ENCODE results near the gene NEDD9. TPM values are rescaled to one million over a fixed set of nuclear protein-coding genes. Genes with fewer than 3 reads are reported as not detected.

Gene NEDD9
- total and polyA plus RNA-seq, 2 donors, result 25.7 to 49.5 TPM

- H3K27ac ChIP-seq (ENCODE audit: low read depth), result no peak overlapping the region
- DNase-seq (ENCODE audit: extremely low spot score), result no peak
- WGBS, result 69% methylated on average over 4 of the region's 4 CpGs
- peaks cover 2% of the 10 kb centered on the region for H3K36me3 ChIP-seq (ENCODE audit: insufficient read depth)
- no peaks in the 10 kb centered on the region for H3K4me1 ChIP-seq (ENCODE audit: insufficient read depth)
- H3K4me3 ChIP-seq (ENCODE audit: low read depth, low read length), result no peak overlapping the region
Measured at GRCh38 chr6:11201772-11202512, 30.5 kb downstream of the NEDD9 start.

DNA sequence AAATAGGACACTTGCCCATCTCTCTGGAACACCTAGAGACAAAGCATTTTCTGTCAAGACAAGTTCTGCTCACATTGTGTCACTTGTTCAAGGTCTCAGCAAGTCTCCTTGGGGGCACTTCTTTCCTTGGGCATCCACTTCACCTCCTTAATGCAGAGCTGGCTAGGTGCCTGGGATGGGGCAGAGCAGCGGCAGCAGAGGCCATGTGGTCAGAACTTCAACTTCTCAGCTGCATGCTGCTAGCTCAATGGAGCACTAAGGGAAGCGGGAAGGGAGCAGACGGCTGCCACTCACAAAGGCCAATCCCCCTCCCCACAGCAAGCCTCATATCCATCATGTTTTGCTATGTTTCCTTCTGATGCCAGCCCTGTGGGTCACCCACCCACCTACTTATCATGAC, 31.5 kb downstream of the NEDD9 start:
- Histone ChIP-seq H3K36me3 (ENCODE audit: insufficient read depth) (peaks cover 2% of the 10 kb centered on the region), H3K4me1 (ENCODE audit: insufficient read depth) (no peaks in the 10 kb centered on the region), H3K27ac (ENCODE audit: low read depth) (no peak overlapping the region), H3K4me3 (ENCODE audit: low read depth, low read length) (no peak overlapping the region)
- 65% methylated on average over 3 of the region's 3 CpGs for WGBS
- DNase-seq (ENCODE audit: extremely low spot score), result no peak

DNA sequence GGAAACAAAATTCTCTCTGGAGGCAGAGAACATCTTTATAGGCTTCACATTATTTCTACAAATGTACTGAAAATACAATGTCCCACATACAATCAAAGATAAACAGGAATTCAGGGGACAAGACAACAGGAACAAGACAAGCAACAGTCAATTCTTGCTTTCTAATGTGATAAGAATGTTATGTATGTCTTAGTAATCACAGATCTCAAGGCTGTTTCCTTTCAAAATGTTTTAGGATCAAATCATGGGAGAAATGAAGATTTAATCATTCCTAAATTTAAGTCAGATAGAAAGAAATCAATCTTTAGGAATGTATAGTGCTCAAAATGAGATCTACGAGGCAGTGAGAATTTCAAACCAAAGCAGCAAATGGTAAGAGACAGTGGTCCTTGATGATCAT, 32.1 kb downstream of the NEDD9 start:
- no peak for DNase-seq (ENCODE audit: extremely low spot score)
- H3K4me1 ChIP-seq (ENCODE audit: insufficient read depth), result no peaks in the 10 kb centered on the region

DNA sequence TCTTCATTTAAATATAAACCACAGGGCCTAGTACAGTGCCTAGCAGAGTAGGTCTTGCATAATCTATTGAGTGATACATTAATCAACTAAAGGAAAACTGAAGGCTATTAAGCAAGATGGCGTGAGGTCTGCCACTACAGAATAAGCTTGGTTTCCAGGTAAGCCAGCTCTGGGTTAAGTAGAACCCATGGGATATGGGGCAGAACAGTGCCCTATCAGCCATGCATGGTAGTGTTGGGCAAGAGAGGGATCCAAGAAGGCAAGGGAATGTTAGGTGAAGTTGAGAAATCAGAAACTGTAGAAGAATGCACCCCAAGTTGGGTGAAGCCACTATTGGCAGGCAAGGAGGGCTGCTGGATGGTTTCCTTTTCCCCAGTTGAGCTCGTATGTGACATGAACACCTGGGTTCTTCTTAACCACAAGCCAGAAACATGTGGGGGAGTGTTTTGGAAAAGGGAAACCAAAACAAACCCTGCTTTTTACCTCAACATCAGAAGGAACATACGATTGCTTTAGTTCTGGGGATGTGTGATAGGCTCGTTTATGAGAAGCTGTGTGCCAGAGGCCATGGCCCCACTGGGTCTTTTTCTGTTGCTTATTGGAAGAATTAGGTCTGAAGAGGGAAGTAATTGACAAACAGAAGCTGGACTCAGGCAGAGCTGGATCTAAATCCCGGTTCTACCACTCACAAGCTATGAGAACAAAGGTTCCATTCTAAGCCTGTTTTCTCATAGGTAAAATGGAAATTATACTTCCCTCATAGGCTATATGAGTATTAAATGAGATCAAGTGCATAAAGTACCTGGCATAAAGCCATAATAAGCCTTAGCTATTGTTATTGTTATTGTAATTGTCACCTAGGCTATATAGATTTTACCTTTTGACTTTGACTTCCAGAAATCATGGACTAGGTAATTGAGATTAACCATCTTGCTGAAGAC, 33.5 kb downstream of the NEDD9 start:
- peaks cover 2% of the 10 kb centered on the region for H3K36me3 ChIP-seq (ENCODE audit: insufficient read depth)
- no peak for DNase-seq (ENCODE audit: extremely low spot score)
- 89% methylated on average over 5 of the region's 5 CpGs for WGBS
- H3K4me1 ChIP-seq (ENCODE audit: insufficient read depth), result no peaks in the 10 kb centered on the region
- H3K27ac ChIP-seq (ENCODE audit: low read depth), result no peak overlapping the region
- no peak overlapping the region for H3K4me3 ChIP-seq (ENCODE audit: low read depth, low read length)

More for the DNA sequence above, 32.1 kb downstream of the NEDD9 start:
- WGBS, result 92% methylated on average over 1 of the region's 1 CpG
- Histone ChIP-seq H3K27ac (ENCODE audit: low read depth) (no peak overlapping the region), H3K36me3 (ENCODE audit: insufficient read depth) (peaks cover 2% of the 10 kb centered on the region), H3K4me3 (ENCODE audit: low read depth, low read length) (no peak overlapping the region)

GRCh38 chr6:11197850-11198249, 34.6 kb downstream of the NEDD9 start:
- WGBS, result 97% methylated on average over 8 of the region's 8 CpGs
- no peaks in the 10 kb centered on the region for H3K4me1 ChIP-seq (ENCODE audit: insufficient read depth)
- no peak overlapping the region for H3K4me3 ChIP-seq (ENCODE audit: low read depth, low read length)
- peaks cover 2% of the 10 kb centered on the region for H3K36me3 ChIP-seq (ENCODE audit: insufficient read depth)
- DNase-seq (ENCODE audit: extremely low spot score), result no peak
- H3K27ac ChIP-seq (ENCODE audit: low read depth), result no peak overlapping the region

- no peaks in the 10 kb centered on the region for H3K36me3 ChIP-seq (ENCODE audit: insufficient read depth)
- H3K27ac ChIP-seq (ENCODE audit: low read depth), result no peak overlapping the region
- no peak for DNase-seq (ENCODE audit: extremely low spot score)
- H3K4me3 ChIP-seq (ENCODE audit: low read depth, low read length), result no peak overlapping the region
- H3K4me1 ChIP-seq (ENCODE audit: insufficient read depth), result no peaks in the 10 kb centered on the region
- WGBS, result 36% methylated on average over 3 of the region's 3 CpGs
Measured at GRCh38 chr6:11197175-11197536, 35.3 kb downstream of the NEDD9 start.

DNA sequence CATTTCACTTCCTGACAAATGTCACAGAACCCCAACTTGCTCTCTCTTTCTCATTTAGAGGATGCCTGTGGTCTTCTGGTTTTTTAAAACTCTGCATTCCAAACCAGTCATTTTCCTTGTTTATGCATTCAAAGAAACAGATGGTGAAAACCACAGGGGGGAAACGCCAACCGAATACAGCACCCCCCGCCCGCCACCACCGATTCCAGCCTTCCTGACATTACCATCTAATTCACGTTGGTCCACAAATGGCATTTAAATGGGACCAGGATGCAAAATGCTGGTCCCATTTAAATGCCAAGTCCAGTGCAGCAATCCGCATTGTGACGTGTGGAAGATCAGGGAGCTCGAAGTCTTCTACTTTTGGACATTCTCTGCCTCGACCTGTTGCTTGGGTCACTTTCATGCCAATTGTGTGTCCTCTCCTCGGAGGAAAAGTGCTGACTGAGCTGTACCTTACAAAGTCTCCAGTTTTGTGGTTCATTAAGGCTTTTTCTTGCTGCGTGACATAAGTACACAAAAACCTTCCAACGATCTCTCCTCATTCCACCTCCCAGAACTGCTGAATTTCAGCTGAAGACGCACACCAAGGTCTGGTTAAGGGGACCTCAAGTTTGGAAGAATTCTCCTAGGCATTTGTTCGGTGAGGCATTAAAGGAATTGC, 35.8 kb downstream of the NEDD9 start:
- no peak overlapping the region for H3K27ac ChIP-seq (ENCODE audit: low read depth)
- no peak overlapping the region for H3K4me3 ChIP-seq (ENCODE audit: low read depth, low read length)
- no peaks in the 10 kb centered on the region for H3K36me3 ChIP-seq (ENCODE audit: insufficient read depth)
- H3K4me1 ChIP-seq (ENCODE audit: insufficient read depth), result no peaks in the 10 kb centered on the region
- no peak for DNase-seq (ENCODE audit: extremely low spot score)
- WGBS, result 66% methylated on average over 15 of the region's 15 CpGs

- no peak for DNase-seq (ENCODE audit: extremely low spot score)
- Histone ChIP-seq H3K36me3 (ENCODE audit: insufficient read depth) (no peaks in the 10 kb centered on the region), H3K4me1 (ENCODE audit: insufficient read depth) (no peaks in the 10 kb centered on the region), H3K27ac (ENCODE audit: low read depth) (no peak overlapping the region), H3K4me3 (ENCODE audit: low read depth, low read length) (no peak overlapping the region)
- WGBS, result 68% methylated on average over 12 of the region's 12 CpGs
Measured at GRCh38 chr6:11194356-11195218, 37.9 kb downstream of the NEDD9 start.

- H3K27ac ChIP-seq (ENCODE audit: low read depth), result no peak overlapping the region
Measured at GRCh38 chr6:11193434-11193833, 39.0 kb downstream of the NEDD9 start.

DNA sequence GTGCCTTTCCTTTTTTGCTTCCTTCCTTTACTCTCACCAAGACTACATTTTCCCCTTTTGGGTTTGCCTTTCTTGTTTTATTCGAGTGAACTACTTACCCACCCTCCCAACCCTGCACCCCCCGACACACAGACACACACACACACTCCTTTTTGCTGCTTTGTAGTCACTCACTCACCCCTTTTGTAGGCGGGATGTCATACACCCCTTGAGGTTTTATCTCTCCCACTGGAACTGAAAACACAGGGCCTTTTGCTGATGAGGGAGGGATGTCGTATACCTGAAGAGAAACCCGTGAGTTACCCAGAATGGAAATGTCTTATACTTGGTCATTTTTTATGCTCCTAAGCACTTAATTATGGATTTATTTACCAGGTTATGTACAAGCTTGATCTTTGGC, 40.3 kb downstream of the NEDD9 start:
- 71% methylated on average over 5 of the region's 5 CpGs for WGBS
- H3K27ac ChIP-seq (ENCODE audit: low read depth), result no peak overlapping the region
- no peaks in the 10 kb centered on the region for H3K4me1 ChIP-seq (ENCODE audit: insufficient read depth)
- H3K4me3 ChIP-seq (ENCODE audit: low read depth, low read length), result no peak overlapping the region
- no peaks in the 10 kb centered on the region for H3K36me3 ChIP-seq (ENCODE audit: insufficient read depth)
- no peak for DNase-seq (ENCODE audit: extremely low spot score)

More at GRCh38 chr6:11193434-11193833, 39.0 kb downstream of the NEDD9 start:
- no peak for DNase-seq (ENCODE audit: extremely low spot score)
- Histone ChIP-seq H3K4me1 (ENCODE audit: insufficient read depth) (no peaks in the 10 kb centered on the region), H3K36me3 (ENCODE audit: insufficient read depth) (no peaks in the 10 kb centered on the region), H3K4me3 (ENCODE audit: low read depth, low read length) (no peak overlapping the region)
- 98% methylated on average over 6 of the region's 6 CpGs for WGBS

GRCh38 chr6:11190625-11191245, 41.7 kb downstream of the NEDD9 start:
- DNase-seq (ENCODE audit: extremely low spot score), result no peak
- 91% methylated on average over 20 of the region's 20 CpGs for WGBS
- Histone ChIP-seq H3K36me3 (ENCODE audit: insufficient read depth) (no peaks in the 10 kb centered on the region), H3K27ac (ENCODE audit: low read depth) (no peak overlapping the region), H3K4me1 (ENCODE audit: insufficient read depth) (no peaks in the 10 kb centered on the region), H3K4me3 (ENCODE audit: low read depth, low read length) (no peak overlapping the region)

GRCh38 chr6:11189865-11190624, 42.4 kb downstream of the NEDD9 start:
- Histone ChIP-seq H3K36me3 (ENCODE audit: insufficient read depth) (no peaks in the 10 kb centered on the region), H3K4me3 (ENCODE audit: low read depth, low read length) (no peak overlapping the region), H3K4me1 (ENCODE audit: insufficient read depth) (no peaks in the 10 kb centered on the region), H3K27ac (ENCODE audit: low read depth) (no peak overlapping the region)
- 97% methylated on average over 21 of the region's 21 CpGs for WGBS
- no peak for DNase-seq (ENCODE audit: extremely low spot score)

Measured in urinary bladder (tissue), 4 donors.